Thyroid gland (tissue), 4 donors: ENCODE results near the gene RAB3IP.
A peak's percentile ranks its signal among the peaks of the same experiment; 100 is the strongest.

ENCODE experiments used
- CTCF ChIP-seq, 6 experiments: fragments of 200-600 bp in 3 of 6; fragments of 450-650 bp in 3 of 6; sonication (generic) in 3 of 6; IDR thresholded peaks; one replicate each; pipeline ENCODE4 v1.5.1; 2016 to 2019; ENCODE audit warnings: antibody characterized with exemption in 6 of 6, mild to moderate bottlenecking in 2 of 6, inconsistent platforms in 1 of 6, moderate library complexity in 1 of 6
- POLR2A ChIP-seq, 2 donors: fragments of 450-650 bp; IDR thresholded peaks; one replicate each; pipeline ENCODE4 v1.6.1; 2017; ENCODE audit warnings: antibody characterized with exemption in 2 of 2, mild to moderate bottlenecking in 2 of 2, moderate library complexity in 1 of 2

GRCh38 chr12:69738351-69739286, at the start of gene RAB3IP:
- TF ChIP-seq CTCF (IDR thresholded peaks at IDR 0.05) (peak in 5 of 6 experiments; percentile 18 to 71 (median 51)), POLR2A (IDR thresholded peaks at IDR 0.05) (peak in 1 of 2 donors; percentile 77)
